ENCODE results near the gene RTBDN. TPM values are rescaled to one million over a fixed set of nuclear protein-coding genes. Genes with fewer than 3 reads are reported as not detected.

The RTBDN gene
- total and polyA plus RNA-seq, 2 of the 8 experiments (the other 6 are each of a cell fraction or from before 2014, with no cell fraction given): 4.0 to 4.8 TPM

DNA sequence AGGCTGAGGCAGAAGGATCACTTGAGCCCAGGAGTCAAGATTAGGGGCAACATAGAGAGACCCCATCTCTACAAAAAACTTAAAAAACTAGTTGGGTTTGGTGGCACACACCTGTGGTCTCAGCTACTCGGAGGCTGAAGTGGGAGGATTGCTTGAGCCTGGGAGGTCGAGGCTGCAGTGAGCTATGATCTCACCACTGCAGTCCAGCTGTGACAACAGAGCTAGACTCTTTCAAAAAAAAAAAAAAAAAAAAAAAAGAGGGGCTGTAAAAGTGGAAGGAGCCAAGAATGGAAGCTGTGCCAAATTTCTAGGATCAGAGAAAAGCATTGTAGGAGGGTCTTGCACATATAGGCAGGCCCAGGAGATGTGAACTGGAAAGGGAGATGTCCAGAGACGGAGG, 37.3 kb upstream of the RTBDN start:
- H3K23ac ChIP-seq (ENCODE audit: insufficient read length): no peak overlapping the region
- 85% methylated on average over 3 of the region's 3 CpGs; no CpG with 5 or more reads in 1 of the 2 experiments for WGBS, 2 experiments (ENCODE audit: extremely low coverage in 1 of 2, insufficient coverage in 1 of 2, insufficient read length in 1 of 2, insufficient replicate concordance in 2 of 2, low coverage in 1 of 2, low lambda C conversion rate in 2 of 2, missing lambda C conversion rate in 1 of 2)
- peaks cover 0 to 5% of the 10 kb centered on the region in 2 experiments; a peak in 1 of 4 replicates for H3K9me3 ChIP-seq (ENCODE audit: insufficient read depth in 2 of 2, low read depth in 1 of 2, low read length in 1 of 2)
- H3K4me3 ChIP-seq (ENCODE audit: extremely low read depth in 1 of 4, insufficient read depth in 2 of 4, low read depth in 3 of 4, low read length in 4 of 4): no peak overlapping the region
- DNase-seq (ENCODE audit: low read depth in 1 of 2, low spot score in 2 of 2): no peak
- H3K4ac ChIP-seq (replicated peaks; ENCODE audit: insufficient read length, low read depth, low read length): no peak overlapping the region
- H4K8ac ChIP-seq (ENCODE audit: extremely low read depth, insufficient read depth, low read length): no peak overlapping the region
- ChIA-PET CTCF (ENCODE audit: partially characterized antibody) (interaction anchor here (1.3 to 1.9 kb wide), 2 partner anchors 13 to 24 kb away, joined by 3 to 6 read pairs; no protein-coding TSS in a partner anchor), POLR2A (ENCODE audit: partially characterized antibody) (interaction anchor here (0.7 to 2.4 kb wide), 4 partner anchors 9 to 281 kb away, joined by 3 to 6 read pairs (median 4); no protein-coding TSS in a partner anchor)
- no peak overlapping the region for H2AFZ ChIP-seq (ENCODE audit: low read length)
- no peak overlapping the region for H2BK12ac ChIP-seq (ENCODE audit: low read depth, low read length)
- H3K36me3 ChIP-seq (ENCODE audit: control insufficient read depth in 2 of 4, insufficient read depth in 4 of 4, low read length in 3 of 4): peaks cover 0 to 27% (median 13%) of the 10 kb centered on the region in 4 experiments
- H4K91ac ChIP-seq (replicated peaks; ENCODE audit: insufficient read length, low read length): no peak overlapping the region
- H3K79me2 ChIP-seq (ENCODE audit: control insufficient read depth in 1 of 2, insufficient read depth in 2 of 2, low read length in 2 of 2): no peaks in the 10 kb centered on the region
- no peak overlapping the region for H3K18ac ChIP-seq (ENCODE audit: extremely low read depth, low read length)
- H4K5ac ChIP-seq (ENCODE audit: insufficient read length, low read depth, low read length): no peak overlapping the region
- H2BK20ac ChIP-seq (ENCODE audit: low read length): no peak overlapping the region
- no peak overlapping the region for H2AK5ac ChIP-seq (ENCODE audit: low read depth, low read length)
- H2BK5ac ChIP-seq (ENCODE audit: low read depth, low read length): no peak overlapping the region
- no peak overlapping the region for H3K27ac ChIP-seq (ENCODE audit: low read depth, low read length)
- peaks cover 0 to 2% of the 10 kb centered on the region in 2 experiments for H4K20me1 ChIP-seq (replicated peaks in 1 of 2; ENCODE audit: control insufficient read depth in 1 of 2, insufficient read depth in 2 of 2, low read length in 2 of 2)
- no peak overlapping the region for H3K9ac ChIP-seq (replicated peaks in 1 of 4; ENCODE audit: extremely low read depth in 1 of 4, low read depth in 3 of 4, low read length in 3 of 4)
- no peak for FAIRE-seq
- TF ChIP-seq POLR2AphosphoS5 (IDR thresholded peaks at IDR 0.05; ENCODE audit: low read depth, low read length) (no peak), CHD2 (IDR thresholded peaks at IDR 0.05; ENCODE audit: low read length) (no peak), JUND (IDR thresholded peaks at IDR 0.05; ENCODE audit: low read length) (no peak)
- no peak overlapping the region for H2BK120ac ChIP-seq (replicated peaks; ENCODE audit: low read depth, low read length)
- H3K27me3 ChIP-seq (replicated peaks in 1 of 4; ENCODE audit: control insufficient read depth in 3 of 4, extremely low read depth in 1 of 4, insufficient read depth in 3 of 4, low read length in 3 of 4): no peaks in the 10 kb centered on the region
- H2BK15ac ChIP-seq (ENCODE audit: low read length): no peak overlapping the region
- peaks cover 1 to 5% (median 3%) of the 10 kb centered on the region in 4 experiments; a peak in 5 of 7 replicates for H3K4me1 ChIP-seq (replicated peaks in 1 of 4; ENCODE audit: control insufficient read depth in 3 of 4, insufficient read depth in 4 of 4, low read length in 3 of 4)
- no peak overlapping the region for H3K56ac ChIP-seq (replicated peaks; ENCODE audit: insufficient read length, low read depth, low read length)
- H3K23me2 ChIP-seq (ENCODE audit: low read depth, low read length): peaks cover 8% of the 10 kb centered on the region; the same call in 1 of the 2 replicates
- no peaks in the 10 kb centered on the region for H3K79me1 ChIP-seq (ENCODE audit: low read depth, low read length)
- H3K4me2 ChIP-seq (ENCODE audit: insufficient read depth in 1 of 2, low read depth in 2 of 2, low read length in 2 of 2): no peak overlapping the region
- no peak overlapping the region for H3K14ac ChIP-seq (ENCODE audit: insufficient read length)

All from H1 (cell line).